M059J (cell line): ENCODE data around the gene CSTPP1. TPM values are rescaled to one million over a fixed set of nuclear protein-coding genes. Genes with fewer than 3 reads are reported as not detected.
"Not testable (repeated sequence)": the region's sequence is repeated elsewhere in the genome, so short reads cannot be mapped to it uniquely, and the experiment has no call there.

Experiments
- DNase-seq: peaks from one replicate; pipeline ENCODE4 v3.0.0-alpha.2; 2012; ENCODE audit warnings: low read depth
- total RNA-seq: library from RNA; depleted of rRNA; stranded (reverse); fragments of >200 nt; shearing (Covaris generic); gene quantifications from 2 replicates; pipeline ENCODE4 v1.2.3, GENCODE V29; 2014

The CSTPP1 gene
- total RNA-seq, 1 experiment from 2014 or later, result 46.6 TPM

GRCh38 chr11:46989810-46990487 lies 53.4 kb downstream of the CSTPP1 start:
- not testable (repeated sequence) for DNase-seq

- no peak for DNase-seq
Measured at GRCh38 chr11:46991391-46991790, 54.8 kb downstream of the CSTPP1 start.

- DNase-seq, result not testable (repeated sequence)
Measured at GRCh38 chr11:46992386-46992785, 55.8 kb downstream of the CSTPP1 start.

GRCh38 chr11:46997796-46998195 lies 61.2 kb downstream of the CSTPP1 start:
- not testable (repeated sequence) for DNase-seq

- DNase-seq, result no peak
Measured at GRCh38 chr11:46999217-46999616, 62.7 kb downstream of the CSTPP1 start.

GRCh38 chr11:47000033-47000432 lies 63.5 kb downstream of the CSTPP1 start:
- no peak for DNase-seq

- DNase-seq, result no peak
Measured at GRCh38 chr11:47001781-47002181, 65.2 kb downstream of the CSTPP1 start.

- no peak for DNase-seq
Measured at GRCh38 chr11:47002390-47002789, 65.8 kb downstream of the CSTPP1 start.

GRCh38 chr11:47003180-47003877 lies 66.8 kb downstream of the CSTPP1 start:
- DNase-seq, result peak; percentile 22

- peak; percentile 89 for DNase-seq
Measured at GRCh38 chr11:47004595-47005033, 68.1 kb downstream of the CSTPP1 start.

- no peak for DNase-seq
Measured at GRCh38 chr11:47005441-47005840, 68.9 kb downstream of the CSTPP1 start.

GRCh38 chr11:47007579-47007978 lies 71.0 kb downstream of the CSTPP1 start:
- no peak for DNase-seq

- DNase-seq, result no peak
Measured at GRCh38 chr11:47010179-47010578, 73.6 kb downstream of the CSTPP1 start.

- DNase-seq, result no peak
Measured at GRCh38 chr11:47014097-47014496, 77.5 kb downstream of the CSTPP1 start.

GRCh38 chr11:47018637-47019036 lies 82.1 kb downstream of the CSTPP1 start:
- DNase-seq, result no peak

GRCh38 chr11:47020793-47021526 lies 84.4 kb downstream of the CSTPP1 start:
- no peak for DNase-seq

- no peak for DNase-seq
Measured at GRCh38 chr11:47021527-47021818, 84.9 kb downstream of the CSTPP1 start.

- DNase-seq, result no peak
Measured at GRCh38 chr11:47021965-47022364, 85.4 kb downstream of the CSTPP1 start.

GRCh38 chr11:47028195-47029093 lies 91.9 kb downstream of the CSTPP1 start:
- DNase-seq, result no peak

GRCh38 chr11:47033439-47033838 lies 96.9 kb downstream of the CSTPP1 start:
- no peak for DNase-seq

GRCh38 chr11:47034091-47034490 lies 97.5 kb downstream of the CSTPP1 start:
- DNase-seq, result no peak

GRCh38 chr11:47035108-47035507 lies 98.5 kb downstream of the CSTPP1 start:
- DNase-seq, result no peak
